Mesodermal cell (in vitro differentiated cells): ENCODE measurements around the gene ZNF791. TPM values are rescaled to one million over a fixed set of nuclear protein-coding genes. Genes with fewer than 3 reads are reported as not detected.
"Not testable (repeated sequence)": the region's sequence is repeated elsewhere in the genome, so short reads cannot be mapped to it uniquely, and the experiment has no call there.

ENCODE experiments used
- H3K27ac ChIP-seq: 2 replicates; pipeline ENCODE4 v1.7.0; 2013; ENCODE audit warnings: mild to moderate bottlenecking, low read depth, low read length, moderate library complexity; ENCODE audit not compliant: severe bottlenecking
- H3K36me3 ChIP-seq: 2 replicates; pipeline ENCODE4 v1.7.1; 2013; ENCODE audit warnings: mild to moderate bottlenecking, low read length, moderate library complexity; ENCODE audit not compliant: control insufficient read depth, insufficient read depth
- H3K4me1 ChIP-seq: one replicate; pipeline ENCODE4 v1.7.1; 2013; ENCODE audit warnings: mild to moderate bottlenecking, low read length; ENCODE audit not compliant: insufficient read depth, control insufficient read depth, poor library complexity, severe bottlenecking
- H3K4me3 ChIP-seq: 2 replicates; pipeline ENCODE4 v1.7.0; 2013; ENCODE audit warnings: low read length, control low read depth, mild to moderate bottlenecking; ENCODE audit not compliant: insufficient read depth, poor library complexity, severe bottlenecking; ENCODE audit errors: extremely low read depth
- H3K9me3 ChIP-seq: 2 replicates; pipeline ENCODE4 v1.7.1; 2013; ENCODE audit warnings: mild to moderate bottlenecking, low read length, moderate library complexity; ENCODE audit not compliant: control insufficient read depth
- WGBS, 2 experiments: methylation state at CpG; one replicate each; pipeline ENCODE4 v1.1.5; 2013; ENCODE audit warnings: missing lambda C conversion rate in 2 of 2; ENCODE audit not compliant: insufficient coverage in 2 of 2; 5-methylcytosine and 5-hydroxymethylcytosine counted together
- polyA plus RNA-seq, 2 experiments: library from polyadenylated mRNA; stranded (reverse); fragments of 50-300 nt; gene quantifications; one replicate each; pipeline ENCODE4 v1.2.3, GENCODE V29; 2013

The ZNF791 gene
- 21.2 TPM for polyA plus RNA-seq (2013, experiment 1 of 2)
- polyA plus RNA-seq (2013, experiment 2 of 2): 17.7 TPM

DNA sequence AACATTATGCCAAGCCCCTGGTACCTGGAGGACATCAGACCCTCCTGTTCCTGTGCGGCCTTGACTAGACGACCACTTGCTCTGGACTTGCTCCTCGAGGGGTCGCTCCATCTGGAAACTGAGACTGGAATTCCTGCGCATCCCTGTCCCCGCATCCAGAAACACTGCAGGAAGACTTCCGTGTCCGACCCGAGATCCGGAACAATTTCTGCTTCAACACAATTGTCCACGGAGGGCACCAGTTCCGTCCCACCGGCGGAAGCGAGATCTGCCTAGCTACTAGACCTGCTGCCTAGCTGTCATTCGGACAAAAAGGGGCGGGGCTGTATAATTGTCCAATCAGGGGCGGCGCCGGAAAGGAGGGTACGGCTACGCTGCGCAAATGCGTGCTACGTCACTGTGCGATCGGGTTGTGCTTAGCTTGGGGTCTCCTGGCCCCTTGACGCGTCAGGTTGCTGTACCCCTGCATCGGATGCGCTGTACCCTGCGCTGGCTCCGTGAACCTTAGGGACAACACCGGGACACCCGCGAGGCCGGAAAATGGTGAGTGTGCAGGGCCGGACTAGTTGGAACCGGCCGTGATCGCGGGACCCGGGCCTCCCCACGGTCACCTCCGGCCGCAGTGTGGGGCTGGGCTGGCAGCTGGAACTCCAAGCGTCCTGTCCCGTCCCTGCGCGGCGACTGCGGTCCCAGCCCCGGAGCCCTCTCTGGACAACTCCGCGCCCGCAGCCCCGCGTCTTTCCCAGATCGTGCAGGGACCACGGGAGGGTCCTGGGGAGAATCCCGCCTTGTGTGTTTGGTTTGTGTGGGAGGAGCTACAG lies at the start of gene ZNF791, which contains the start of gene ZNF490:
Gene ZNF791, plus strand, starts transcription at position 381 of the 821 bp plus-strand sequence. Its CDS starts 160 bp downstream, at position 541.
Gene ZNF490, minus strand, starts transcription at position 274 of the 821 bp plus-strand sequence. Its CDS starts 133 bp downstream, at position 141.
- H3K27ac ChIP-seq: peak within 1 kb of the TSS; percentile 98
- peak within 1 kb of the TSS; percentile 95 for H3K4me3 ChIP-seq
- WGBS, 2 experiments: 0% methylated on average over 58 to 59 of the region's 61 CpGs
- no peaks in the 10 kb centered on the region for H3K9me3 ChIP-seq
- no peaks in the 10 kb centered on the region for H3K4me1 ChIP-seq
- peaks cover 55% of the 10 kb centered on the region for H3K36me3 ChIP-seq

DNA sequence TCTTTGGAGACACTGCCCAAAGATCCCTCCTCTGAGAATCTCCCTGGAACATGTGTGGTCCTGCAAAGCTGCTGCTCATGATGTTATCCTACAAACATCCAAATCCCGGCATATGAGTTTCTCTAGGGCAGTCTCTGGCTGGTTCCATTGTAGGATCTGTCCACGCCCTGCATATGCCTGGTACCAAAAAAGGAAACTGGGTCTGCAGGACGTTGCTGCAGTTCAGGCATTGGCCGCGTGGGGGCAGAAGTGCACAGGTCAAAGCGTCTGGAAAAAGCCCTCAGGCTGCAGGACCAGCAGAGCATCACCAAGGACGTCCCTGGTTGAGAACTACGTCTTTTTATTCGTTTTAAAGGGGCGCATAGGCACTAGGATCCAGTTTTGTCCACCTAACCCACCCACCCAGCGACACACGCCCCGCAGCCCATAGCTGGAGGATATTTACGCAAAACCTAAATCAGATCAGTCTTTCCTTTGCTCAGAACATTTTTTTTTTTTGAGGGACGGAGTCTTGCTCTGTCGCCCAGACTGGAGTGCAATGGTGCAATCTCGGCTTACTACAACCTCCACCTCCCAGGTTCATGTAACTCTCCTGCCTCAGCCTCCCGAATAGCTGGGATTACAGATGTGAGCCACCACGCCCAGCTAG lies 46.6 kb upstream of the ZNF791 start:
- H3K27ac ChIP-seq: no peak overlapping the region
- no peaks in the 10 kb centered on the region for H3K9me3 ChIP-seq
- H3K4me1 ChIP-seq: no peaks in the 10 kb centered on the region
- H3K36me3 ChIP-seq: no peaks in the 10 kb centered on the region
- WGBS, 2 experiments: 24 to 34% methylated on average over 14 to 15 of the region's 19 CpGs
- H3K4me3 ChIP-seq: no peak overlapping the region

DNA sequence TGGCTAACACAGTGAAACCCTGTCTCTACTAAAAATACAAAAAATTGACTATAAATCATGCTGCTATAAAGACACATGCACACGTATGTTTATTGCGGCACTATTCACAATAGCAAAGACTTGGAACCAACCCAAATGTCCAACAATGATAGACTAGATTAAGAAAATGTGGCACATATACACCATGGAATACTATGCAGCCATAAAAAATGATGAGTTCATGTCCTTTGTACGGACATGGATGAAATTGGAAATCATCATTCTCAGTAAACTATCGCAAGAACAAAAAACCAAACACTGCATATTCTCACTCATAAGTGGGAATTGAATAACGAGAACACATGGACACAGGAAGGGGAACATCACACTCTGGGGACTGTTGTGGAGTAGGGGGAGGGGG lies 44.3 kb upstream of the ZNF791 start:
- not testable (repeated sequence) for H3K4me3 ChIP-seq, H3K9me3 ChIP-seq, H3K36me3 ChIP-seq, H3K27ac ChIP-seq, H3K4me1 ChIP-seq
- WGBS, 2 experiments: no CpG with 5 or more reads among the region's 5 CpGs

DNA sequence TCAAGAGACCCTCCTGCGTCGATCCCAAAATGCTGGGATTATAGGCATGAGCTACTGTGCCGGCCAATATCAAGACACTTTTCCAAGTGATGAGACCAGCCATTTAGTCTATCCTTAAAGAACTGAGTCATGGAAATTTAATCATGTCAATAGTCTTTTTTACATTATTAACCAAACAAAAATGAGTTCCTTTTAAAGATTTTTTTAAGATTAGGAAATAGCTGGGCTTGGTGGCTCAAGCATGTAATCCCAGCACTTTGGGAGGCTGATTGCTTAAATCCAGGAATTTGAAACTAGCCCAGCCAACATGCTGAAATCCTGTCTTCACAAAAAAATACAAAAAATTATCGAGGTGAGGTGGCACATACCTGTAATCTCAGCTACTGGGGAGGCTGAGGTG lies 42.8 kb upstream of the ZNF791 start:
- H3K27ac ChIP-seq: no peak overlapping the region
- no peaks in the 10 kb centered on the region for H3K36me3 ChIP-seq
- no peaks in the 10 kb centered on the region for H3K4me1 ChIP-seq
- WGBS, 2 experiments: 81 to 92% methylated on average over 3 of the region's 4 CpGs
- H3K9me3 ChIP-seq: no peaks in the 10 kb centered on the region
- H3K4me3 ChIP-seq: no peak overlapping the region

DNA sequence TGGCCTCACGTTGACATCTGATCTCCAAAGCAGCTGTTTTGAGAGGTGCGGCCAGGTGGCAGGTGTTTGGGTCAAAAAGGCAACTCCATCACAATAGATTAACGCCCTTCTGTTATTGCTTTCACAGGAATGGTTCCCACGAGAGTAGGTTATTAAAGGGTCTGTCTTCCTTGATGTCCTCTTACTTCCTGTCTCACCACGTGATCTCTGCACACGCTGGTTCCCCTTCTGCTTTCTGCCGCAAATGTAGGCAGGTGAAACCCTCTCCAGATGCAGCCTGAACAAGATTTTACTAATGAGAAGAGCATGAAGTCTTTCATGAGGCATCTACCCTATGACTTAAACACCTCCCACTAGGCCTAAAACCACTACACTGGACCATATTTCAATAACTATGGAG lies 36.7 kb upstream of the ZNF791 start:
- Histone ChIP-seq H3K36me3 (peaks cover 17% of the 10 kb centered on the region), H3K4me1 (no peaks in the 10 kb centered on the region), H3K9me3 (peaks cover 9% of the 10 kb centered on the region), H3K4me3 (no peak overlapping the region), H3K27ac (no peak overlapping the region)
- 91 to 100% methylated on average over 1 to 5 of the region's 7 CpGs for WGBS, 2 experiments

DNA sequence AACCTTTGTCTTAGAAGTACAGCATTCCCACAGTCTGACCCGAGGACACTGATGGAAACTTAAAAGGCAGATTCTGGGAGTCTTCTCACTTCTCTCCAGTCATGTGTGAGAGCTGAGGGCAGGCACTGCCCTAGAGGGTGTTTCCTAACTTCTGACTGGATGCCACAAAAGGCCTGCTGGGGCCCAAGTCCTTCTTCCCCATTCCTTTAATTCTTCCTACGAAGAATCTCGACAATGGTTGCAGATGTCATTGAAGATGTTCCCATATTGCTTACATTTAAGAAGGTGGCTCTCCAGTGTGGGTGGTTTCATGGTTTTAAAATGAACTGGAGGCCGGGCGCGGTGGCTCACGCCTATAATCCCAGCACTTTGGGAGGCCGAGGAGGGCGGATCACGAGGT lies 32.1 kb upstream of the ZNF791 start:
- WGBS, 2 experiments: 88 to 96% methylated on average over 1 to 7 of the region's 10 CpGs

DNA sequence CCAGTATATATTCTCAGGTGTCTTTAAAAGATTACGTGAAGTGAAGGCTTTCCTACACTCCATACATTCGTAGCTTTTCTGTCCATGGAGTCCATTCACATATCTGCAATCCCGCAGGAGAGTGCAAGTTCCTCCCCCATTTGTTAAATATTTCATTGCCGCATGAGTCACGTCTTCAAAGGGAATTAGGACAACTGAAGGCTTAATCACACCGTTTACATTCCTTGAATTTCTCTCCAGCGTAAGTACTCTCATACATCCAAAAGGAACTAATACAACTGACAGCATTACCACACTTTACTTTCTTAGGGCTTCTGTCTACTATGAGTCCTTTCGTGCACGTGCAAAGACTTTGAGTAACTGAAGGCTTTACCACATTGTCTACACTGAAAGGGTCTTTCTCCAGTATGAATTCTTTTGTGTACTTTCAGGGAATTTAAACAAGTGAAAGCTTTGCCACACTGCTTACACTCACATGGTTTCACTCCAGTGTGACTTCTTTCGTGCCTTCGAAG lies 30.5 kb upstream of the ZNF791 start:
- Histone ChIP-seq H3K4me3 (no peak overlapping the region), H3K27ac (peak overlapping the region; percentile 43), H3K4me1 (no peaks in the 10 kb centered on the region), H3K9me3 (peaks cover 56% of the 10 kb centered on the region), H3K36me3 (peaks cover 64% of the 10 kb centered on the region)
- WGBS, 2 experiments: 96% methylated on average over 8 to 11 of the region's 11 CpGs

More for the DNA sequence above, 32.1 kb upstream of the ZNF791 start:
- Histone ChIP-seq H3K27ac (no peak overlapping the region), H3K4me1 (no peaks in the 10 kb centered on the region), H3K9me3 (peaks cover 43% of the 10 kb centered on the region), H3K36me3 (peaks cover 59% of the 10 kb centered on the region), H3K4me3 (no peak overlapping the region)

DNA sequence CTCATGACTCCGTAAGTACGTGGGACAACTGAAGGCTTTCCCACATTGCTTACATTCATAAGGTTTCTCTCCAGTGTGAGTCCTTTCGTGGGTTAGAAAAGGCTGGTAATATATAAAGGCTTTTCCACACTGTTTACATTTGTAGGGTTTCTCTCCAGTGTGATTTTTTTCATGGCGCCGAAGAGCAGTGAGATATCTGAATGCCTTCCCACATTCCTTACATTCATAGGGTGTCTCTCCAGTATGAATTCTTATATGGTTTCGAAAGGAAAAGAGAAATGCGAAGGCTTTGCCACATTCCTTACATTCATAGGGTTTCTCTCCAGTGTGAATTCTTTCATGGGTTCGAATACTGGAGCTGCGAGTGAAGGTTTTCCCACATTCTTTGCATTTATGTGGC lies 29.6 kb upstream of the ZNF791 start:
- Histone ChIP-seq H3K36me3 (peaks cover 64% of the 10 kb centered on the region), H3K4me1 (peaks cover 3% of the 10 kb centered on the region), H3K4me3 (no peak overlapping the region), H3K9me3 (peaks cover 52% of the 10 kb centered on the region), H3K27ac (peak overlapping the region; percentile 43)
- WGBS, 2 experiments: 93 to 100% methylated on average over 2 to 3 of the region's 9 CpGs

DNA sequence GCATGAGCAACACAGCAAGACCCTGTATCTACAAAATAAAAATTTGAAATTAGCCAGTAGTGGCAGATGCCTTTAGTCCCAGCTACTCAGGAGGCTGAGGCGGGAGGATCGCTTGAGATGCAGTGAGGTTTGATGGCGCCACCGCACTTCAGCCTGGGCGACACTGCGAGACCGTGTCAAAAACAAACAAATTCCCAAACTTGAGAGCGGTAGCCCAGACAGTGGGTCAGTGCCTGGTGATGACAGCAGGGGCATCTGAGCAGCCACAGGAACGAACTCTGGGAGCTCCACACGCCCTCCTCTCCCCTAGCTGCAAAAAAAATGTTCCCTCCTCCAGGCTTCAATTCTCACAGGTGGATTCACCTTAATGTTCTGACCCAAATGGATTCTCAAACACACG lies 14.2 kb upstream of the ZNF791 start:
- Histone ChIP-seq H3K36me3 (peaks cover 24% of the 10 kb centered on the region), H3K4me1 (no peaks in the 10 kb centered on the region), H3K4me3 (no peak overlapping the region), H3K9me3 (no peaks in the 10 kb centered on the region), H3K27ac (no peak overlapping the region)
- WGBS, 2 experiments: 70 to 86% methylated on average over 9 to 11 of the region's 11 CpGs

DNA sequence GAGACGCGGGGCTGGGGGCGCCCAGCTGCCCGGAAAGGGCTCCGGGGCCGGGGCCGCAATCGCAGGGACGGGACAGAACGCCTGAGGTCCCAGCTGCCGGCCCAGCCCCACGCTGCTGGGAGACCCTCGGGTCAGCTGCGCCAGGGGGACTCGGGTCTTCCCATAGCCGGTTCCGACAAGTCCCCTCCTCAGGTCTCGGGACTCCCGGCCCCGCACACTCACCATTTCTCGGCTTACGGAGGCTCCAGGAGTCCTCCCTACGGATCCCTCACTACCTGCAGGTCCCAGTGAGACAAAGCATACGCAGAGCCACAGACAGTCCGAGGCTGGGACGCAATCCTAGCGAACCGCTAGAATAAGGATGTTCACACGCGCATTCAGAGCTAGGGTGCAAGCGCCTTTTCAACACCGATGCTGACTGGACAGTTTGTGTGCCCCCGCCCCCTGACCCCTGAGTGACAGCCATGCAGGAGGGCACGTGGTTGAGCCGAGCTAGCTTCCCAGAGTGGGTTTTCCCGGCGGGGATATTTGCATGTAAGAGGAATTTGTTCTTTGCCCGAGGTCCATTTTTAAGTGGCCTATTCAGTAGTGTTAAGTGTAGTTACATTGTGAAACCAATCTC lies 13.7 kb upstream of the ZNF791 start:
- Histone ChIP-seq H3K4me3 (no peak overlapping the region), H3K9me3 (no peaks in the 10 kb centered on the region), H3K36me3 (peaks cover 29% of the 10 kb centered on the region), H3K4me1 (no peaks in the 10 kb centered on the region), H3K27ac (no peak overlapping the region)
- 69 to 73% methylated on average over 34 to 38 of the region's 38 CpGs for WGBS, 2 experiments
